NCI-H524 treated with DMSO at 0.1 percent for 48 hours (cell line): Measurements from ENCODE around the gene XRCC1.
A peak's percentile ranks its signal among the peaks of the same experiment; 100 is the strongest.
"Not testable (repeated sequence)": the region's sequence is repeated elsewhere in the genome, so short reads cannot be mapped to it uniquely, and the experiment has no call there.

ENCODE experiments used
- DNase-seq: peaks from one replicate; lab custom pipeline; 2025; lab: John Stamatoyannopoulos, UW

XRCC1 gene

DNA sequence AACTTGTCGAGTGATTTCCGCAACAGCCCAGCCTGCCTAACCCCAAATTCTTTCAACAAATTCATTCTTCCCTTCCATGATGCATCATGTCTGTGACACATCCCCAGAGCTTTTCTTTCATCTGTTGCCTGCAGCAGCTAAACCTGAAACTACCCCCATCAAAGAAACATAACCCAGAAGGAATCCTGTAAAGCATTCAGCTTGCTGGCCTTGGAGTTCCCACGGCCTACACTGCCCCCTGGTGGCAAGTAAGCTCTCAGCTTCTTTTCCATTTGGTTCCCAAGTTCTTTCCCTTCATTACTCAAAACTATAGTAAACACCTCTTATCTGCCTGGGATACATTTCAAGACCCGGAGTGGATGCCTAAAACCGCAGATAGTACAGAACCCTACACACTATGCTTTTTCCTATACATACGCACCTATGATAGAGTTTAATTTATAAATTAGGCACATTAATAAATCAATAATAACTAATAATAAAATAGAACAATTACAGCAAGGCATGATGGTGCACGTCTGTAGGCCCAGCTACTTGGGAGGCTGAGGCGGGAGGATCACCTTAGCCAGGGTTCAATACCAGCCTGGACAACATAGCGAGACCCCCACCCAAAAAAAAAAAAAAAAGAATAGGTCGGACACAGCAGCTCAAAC is 55.8 kb downstream of the XRCC1 start:
- DNase-seq: no peak

DNA sequence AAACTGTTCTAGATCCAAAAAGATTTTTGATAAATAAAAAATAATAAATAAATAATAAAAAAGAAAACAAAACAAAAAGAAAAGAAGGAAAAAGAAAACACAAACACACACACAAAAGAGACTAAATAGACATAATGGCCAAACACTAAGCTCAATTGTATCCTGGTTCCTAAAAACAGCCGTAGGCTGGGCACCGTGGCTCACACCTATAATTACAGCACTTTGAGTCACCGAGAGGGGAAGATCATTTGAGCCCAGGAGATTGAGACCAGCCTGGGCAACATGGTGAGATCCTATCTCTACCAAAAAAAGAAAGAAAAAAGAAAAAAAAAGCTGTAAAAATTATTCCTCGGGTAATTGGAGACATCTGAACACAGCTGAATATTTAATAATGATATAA is 57.3 kb downstream of the XRCC1 start:
- DNase-seq: no peak

DNA sequence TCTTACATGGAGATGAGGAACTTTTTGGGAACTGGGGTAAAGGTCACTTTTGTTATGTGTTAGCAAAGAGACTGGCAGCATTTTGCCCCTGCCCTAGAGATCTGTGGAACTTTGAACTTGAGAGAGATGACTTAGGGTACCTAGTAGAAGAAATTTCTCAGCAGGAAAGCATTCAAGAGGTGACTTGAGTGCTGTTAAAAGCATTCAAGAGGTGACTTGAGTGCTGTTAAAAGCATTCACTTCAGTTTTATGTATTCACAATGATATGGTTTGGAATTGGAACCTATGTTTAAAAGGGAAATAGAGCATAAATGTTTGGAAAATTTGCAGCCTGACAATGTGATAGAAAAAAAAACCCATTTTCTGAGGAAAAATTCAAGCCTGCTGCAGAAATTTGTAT is 62.9 kb downstream of the XRCC1 start:
- DNase-seq: not testable (repeated sequence)

DNA sequence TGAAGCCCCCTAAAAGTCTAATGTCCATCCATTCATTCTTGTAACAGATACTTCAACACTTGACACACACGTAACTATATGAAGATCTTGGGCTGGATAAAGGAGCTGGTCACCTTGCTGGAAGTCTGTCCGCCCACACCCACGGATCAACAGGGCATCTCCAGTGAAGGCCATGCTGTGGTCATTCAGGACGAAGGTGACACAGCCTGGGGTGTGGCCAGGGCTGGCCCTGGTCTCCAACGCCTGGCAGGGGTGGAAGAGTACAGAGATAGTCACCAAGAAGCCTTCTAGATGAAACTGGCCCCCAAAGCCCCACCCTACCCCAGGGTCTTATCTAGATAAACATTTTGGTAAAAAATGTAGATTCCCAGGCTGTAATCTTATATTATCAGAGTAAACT is 64.0 kb downstream of the XRCC1 start:
- DNase-seq: no peak

DNA sequence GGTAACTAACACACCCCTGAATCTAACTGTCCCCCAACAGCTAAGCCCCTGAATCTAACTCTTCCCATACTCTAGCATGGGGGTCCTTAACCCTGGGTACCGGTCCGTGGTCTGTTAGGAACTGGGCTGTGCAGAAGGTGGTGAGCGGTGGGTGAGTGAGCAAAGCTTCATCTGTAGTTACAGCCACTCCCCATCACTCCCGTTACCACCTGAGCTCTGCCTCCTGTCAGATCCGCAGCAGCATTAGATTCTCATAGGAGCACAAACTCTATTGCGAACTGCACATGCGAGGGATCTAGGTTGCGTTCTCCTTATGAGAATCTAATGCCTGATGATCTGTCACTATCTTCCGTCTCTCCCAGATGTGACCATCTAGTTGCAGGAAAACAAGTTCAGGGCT is 64.6 kb downstream of the XRCC1 start:
- DNase-seq: no peak

DNA sequence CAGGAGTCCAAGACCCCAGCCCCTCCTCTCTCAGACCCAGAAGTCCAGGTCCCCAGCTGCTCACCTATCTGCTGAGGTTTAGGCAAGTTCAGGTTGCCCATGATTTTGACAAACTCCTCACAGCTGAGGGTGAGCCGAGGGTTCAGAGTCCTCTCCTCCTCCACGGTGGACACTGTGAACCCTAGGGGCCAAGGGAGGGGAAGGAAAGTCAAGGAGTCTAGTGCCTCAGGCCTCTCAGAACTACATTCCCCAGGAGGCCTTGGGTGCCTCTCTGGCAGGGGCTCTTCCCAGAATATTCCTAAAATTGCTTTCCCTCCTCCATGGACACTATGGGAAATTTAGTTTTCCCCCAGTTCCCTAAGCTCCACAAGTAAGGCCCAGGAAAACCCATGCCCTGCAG is 67.4 kb downstream of the XRCC1 start:
- DNase-seq: no peak

DNA sequence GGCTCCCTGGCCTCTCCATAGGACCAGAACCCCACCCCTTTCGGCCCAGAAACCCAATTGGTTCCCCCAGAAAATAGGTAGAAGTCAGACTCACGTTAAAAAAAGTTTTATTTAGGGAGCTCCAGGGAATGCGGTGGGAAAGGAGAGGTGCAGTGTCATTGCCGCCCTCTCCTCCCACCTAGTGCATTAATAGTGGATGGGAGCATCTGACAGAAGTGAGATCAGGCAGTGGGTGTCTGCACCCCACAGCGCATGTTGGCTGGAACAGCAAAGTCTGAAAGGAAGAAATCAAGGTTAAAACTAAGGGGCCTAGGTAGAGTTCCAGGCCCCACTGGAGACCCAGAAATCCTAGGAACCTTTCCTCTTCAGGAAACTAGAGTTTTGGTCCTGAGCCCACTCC is 68.7 kb downstream of the XRCC1 start:
- DNase-seq: no peak

DNA sequence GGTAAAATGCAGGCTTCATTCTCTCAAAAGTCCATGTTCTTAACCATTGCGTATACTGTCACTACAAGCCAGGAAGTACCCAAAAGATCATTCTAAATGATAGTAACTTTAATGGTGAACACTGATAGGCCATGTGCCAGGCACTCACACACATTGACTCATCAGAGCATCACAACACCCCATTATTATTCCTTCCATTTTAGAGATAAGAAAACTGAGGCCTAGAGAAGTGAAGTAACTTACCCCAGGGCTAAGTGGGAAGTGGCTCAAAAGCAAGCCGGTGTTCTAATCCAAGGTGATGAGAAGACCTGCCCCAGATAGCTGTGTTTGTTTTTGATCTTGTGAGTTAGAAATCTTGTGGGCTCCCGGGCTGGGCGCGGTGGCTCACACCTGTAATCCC is 69.4 kb downstream of the XRCC1 start:
- no peak for DNase-seq

DNA sequence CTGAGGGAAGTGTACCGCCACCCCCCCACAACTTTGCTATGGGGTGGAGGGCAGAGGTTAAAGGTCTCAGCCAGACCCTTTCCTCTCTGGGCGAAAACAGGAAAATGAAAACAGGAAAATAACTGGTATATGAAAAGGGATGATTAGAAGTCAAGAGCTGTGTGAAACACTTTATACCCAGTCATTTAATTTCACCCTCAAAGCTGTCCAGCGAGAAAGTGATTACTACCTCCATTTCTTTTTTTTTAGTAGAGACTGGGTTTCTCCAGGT is 70.2 kb downstream of the XRCC1 start:
- no peak for DNase-seq

DNA sequence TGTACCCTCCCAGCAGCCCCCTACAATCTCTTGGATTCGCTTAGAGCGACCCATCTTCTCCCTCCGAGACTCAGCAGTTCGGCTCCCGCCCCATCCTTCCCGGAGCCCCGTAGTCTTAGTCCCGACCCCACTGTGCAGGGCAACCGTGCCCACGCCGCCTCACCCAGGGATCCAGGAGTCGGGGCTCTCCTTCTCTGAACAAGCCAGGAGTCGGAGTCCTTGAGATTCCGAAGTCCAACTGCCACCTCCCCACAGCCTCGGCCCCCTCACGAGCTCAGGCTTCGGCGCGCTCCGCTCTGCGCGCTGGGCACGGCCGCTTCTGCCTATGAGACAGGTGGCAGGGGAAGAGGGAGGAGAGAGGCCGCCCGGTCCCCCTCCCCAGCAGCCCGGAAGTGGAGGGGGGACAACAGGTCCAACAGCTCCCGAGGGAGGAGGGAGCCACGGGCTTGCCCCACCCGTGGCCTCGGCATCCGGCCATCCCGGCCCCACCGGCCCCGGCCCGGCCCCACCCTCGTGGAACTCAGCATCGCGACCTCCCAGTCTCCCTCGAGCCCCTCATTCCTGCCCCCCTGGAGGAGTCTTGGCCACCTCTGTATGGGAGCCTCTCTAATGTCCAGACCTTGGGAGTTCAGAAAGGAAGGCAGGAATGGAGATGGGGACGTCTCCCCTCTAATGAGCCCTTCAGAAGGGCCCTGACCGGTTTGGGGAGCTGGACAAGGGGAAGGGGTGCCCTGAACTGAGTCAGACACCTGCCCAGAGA is 70.7 kb downstream of the XRCC1 start, which contains the start of gene PHLDB3:
PHLDB3 (minus strand) TSS at position 321 of the 760 bp plus-strand sequence. CDS start 628 bp downstream, outside the sequence.
- no peak for DNase-seq

DNA sequence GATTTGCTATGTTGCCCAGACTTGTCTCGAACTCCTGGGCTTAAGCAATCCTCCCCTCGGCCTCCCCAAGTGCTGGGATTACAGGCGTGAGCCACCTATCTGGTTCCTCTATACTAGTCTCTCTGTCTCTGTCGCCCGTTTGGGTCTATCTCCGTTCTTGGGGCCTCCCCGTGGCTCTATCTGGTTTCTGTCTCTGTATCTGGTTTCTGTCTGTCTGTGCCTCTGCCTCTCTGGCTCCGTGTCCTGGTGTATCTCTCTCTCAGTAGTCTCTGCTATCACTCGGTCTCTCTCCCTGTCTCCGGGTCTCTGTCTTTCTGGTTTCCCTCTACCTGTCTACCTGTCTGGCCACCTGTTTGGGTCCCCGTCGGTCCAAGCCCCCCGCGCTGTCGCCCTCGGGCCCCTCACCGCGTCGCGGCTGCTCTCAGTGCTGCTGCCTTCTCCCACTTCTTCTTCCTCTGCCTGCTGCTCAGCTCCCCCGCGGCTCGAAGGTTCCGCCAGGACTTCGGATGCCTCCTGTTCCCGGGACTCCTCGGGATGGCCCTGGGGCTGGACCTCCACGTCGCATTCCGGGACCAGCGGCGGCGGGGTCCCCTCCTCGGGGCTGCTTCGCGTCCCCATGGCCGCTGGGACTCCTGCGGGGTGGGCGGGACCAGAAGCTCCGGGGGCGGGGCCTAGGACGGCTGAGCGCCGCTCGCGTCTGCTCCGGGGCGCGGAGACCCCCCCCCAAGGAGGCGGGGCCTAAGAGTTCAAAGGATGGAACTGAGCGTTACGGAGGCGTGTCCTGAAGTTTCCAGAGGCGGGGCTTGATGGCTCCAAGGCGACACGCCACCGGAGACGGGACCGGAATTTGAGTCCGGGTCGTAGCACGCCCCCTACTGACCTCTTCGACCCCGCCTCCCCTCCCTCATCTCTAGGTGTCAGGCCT is 71.6 kb downstream of the XRCC1 start:
- DNase-seq: peak; percentile 23

DNA sequence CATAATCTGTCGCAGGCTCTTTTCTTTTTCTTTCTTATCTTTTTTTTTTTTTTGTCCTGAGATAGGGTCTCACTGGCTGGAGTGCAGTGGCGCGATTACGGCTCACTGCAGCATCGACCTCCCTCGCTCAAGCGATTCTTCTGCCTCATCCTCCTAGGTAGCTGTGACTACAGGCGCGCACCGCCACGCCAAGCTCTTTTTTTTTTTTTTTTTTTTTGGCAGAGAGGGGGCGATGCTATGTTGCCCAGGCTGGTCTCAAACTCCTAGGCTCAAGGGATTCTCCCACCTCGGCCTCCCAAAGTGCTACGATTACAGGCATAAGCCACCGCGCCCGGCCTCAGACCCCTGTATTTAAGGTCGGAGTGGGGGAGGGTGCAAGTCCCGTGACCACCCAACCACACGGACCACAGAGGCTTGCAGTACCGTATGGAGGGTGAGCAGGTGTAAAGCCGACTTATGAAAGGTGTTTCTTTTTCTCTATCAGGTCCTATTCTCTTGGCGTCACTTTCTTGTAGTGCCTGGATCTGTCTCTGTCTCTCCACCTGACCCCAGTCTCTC is 72.8 kb downstream of the XRCC1 start:
- DNase-seq: no peak

DNA sequence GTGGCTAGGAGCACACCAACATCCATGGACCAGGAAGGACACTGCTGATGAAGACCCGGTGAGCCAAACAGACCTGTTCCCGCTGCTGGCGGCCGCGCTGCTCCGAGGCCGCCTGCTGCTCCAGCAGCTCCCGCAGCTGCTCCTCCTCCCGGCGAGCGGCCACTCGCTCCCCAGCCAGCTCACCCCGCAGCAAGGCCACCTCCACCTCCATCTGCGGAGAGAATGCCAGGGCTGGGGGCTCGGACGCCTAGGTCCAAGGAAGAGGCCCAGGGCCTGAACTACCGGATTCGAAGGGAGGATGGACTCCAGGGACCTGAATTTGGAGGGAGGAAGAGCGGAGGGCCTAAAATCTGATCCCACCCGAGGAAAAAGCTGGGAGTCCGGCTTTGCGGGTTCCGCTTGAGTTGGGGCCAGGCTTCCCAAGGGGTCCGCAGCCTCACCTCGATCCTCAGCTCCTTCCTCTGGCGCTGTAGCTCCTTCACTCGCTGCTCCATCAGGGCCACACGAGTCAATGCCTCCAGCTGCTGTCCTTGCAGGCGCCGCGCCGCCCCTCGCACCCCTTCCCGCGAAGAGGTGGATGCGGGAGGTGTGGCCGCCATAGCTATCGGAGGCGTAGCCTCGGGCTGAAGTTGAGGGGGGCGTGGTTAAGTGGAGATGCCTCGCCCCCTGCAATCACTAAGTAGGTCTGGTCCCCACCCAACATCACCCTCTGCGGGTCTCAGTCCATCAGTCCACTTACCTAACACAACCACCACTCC is 73.5 kb downstream of the XRCC1 start:
- DNase-seq: no peak

DNA sequence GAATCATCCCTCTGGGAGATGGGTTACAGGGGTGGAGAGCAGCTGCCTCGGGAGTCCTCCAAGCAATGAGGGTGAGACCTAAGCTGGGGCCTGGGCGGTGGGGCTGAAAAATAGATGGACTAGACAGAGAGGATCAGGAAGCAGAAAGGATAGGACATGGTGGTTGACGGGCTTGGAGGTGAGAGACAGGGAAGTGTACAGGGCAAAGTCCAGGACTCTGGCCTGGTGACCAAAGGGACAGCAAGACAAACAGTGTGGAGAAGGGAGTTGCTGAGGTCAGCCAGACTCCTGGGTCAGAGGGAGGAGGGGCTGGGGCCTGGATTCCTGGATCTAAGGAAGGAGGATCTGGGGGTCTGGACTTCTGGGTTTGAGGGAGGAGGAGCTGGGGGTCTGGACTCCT is 76.3 kb downstream of the XRCC1 start:
- no peak for DNase-seq

DNA sequence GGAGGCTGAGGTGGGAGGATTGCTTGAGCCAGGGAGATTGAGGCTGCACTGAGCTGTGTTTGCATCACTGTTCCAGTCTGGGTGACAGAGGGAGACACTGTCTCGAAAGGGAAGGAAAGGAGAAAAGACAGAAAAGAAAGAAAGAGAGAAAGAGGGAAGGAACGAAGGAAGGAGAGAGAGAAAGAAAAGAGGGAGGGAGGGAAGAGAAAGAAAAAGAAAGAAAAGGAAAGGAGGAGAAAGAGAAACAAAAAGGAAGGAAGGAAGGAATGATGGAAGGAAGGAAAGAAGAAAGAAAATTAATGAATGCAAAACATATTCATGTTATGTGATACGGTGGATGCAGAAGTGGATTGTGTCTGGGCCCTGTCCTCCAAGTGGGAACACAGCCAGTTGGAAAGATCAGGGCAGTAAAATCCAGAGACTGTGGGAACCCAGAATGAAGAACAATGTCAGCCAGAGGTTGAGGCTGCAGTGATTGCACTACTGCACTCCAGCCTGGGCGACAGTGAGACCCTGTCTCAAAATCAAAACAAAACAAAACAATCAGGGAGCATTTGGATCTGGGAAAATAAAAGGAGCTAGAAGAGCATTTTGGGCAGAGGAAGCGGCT is 77.0 kb downstream of the XRCC1 start:
- no peak for DNase-seq

DNA sequence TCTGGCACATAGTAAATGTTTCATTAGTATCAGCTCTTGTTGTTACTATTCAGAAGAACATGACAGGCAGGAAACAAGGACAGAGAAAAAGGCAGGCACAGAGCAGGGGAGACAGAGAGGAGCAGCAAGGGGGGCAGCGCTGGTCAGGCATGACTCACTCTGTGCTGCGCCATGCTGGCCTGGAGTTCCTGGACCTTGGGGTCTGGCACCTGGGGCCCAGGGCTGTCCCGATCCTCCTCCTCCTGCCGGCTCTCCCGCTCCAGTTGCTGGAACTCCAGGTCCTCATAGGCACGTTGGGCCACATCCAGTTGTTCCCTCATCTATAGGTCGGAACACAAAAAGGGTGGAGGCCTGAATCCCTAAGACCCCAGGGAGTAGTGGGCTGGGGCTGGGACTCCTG is 78.4 kb downstream of the XRCC1 start:
- no peak for DNase-seq

DNA sequence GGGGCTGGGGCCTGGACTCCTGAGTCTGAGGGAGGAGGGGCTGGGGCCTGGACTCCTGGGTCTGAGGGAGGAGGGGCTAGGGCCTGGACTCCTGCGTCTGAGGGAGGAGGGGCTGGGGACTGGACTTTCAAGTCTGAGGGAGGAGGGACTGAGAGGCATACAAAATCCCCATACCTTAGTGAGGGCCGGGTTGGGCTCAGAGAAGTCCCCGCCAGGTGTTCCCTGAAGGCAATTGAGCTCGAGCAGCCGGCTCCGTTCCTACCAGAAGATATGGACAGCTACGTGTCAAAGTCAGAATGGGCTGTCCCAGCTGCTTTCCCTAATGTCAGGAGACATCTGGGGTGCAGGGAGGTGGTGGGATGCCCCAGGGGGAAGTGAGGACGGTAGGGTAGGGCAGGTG is 80.2 kb downstream of the XRCC1 start:
- DNase-seq: no peak
